Hematopoietic multipotent progenitor cell treated with erythropoietin and hydrocortisone succinate and interleukin-3 and kit ligand, for 17 days (in vitro differentiated cells): Measurements from ENCODE around the gene NCAN.
"Not testable (repeated sequence)": the region's sequence is repeated elsewhere in the genome, so short reads cannot be mapped to it uniquely, and the experiment has no call there.

Experiments used
- DNase-seq: peaks from one replicate; pipeline ENCODE4 v3.0.0-alpha.2; 2015; ENCODE audit warnings: low spot score

The NCAN gene

DNA sequence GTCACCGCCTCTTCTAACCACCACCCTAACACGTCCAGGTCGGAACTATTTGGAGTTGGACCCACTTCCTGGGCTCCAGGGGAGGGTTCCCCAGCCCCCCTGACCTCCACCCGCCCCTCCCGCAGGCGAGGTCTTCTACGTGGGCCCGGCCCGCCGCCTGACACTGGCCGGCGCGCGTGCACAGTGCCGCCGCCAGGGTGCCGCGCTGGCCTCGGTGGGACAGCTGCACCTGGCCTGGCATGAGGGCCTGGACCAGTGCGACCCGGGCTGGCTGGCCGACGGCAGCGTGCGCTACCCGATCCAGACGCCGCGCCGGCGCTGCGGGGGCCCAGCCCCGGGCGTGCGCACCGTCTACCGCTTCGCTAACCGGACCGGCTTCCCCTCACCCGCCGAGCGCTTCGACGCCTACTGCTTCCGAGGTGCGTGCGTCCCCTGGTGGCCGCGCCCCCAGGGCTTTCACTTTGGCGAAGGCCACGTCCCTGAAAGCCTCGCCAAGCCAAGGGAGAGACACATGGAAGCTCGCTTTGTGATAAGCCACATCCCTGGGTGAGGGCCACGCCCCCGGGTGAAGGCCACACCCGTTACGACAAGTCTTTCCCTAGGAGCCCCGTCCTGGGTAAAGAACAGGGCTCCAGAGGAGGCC lies 13.2 kb downstream of the NCAN start:
- DNase-seq = peak; percentile 72

DNA sequence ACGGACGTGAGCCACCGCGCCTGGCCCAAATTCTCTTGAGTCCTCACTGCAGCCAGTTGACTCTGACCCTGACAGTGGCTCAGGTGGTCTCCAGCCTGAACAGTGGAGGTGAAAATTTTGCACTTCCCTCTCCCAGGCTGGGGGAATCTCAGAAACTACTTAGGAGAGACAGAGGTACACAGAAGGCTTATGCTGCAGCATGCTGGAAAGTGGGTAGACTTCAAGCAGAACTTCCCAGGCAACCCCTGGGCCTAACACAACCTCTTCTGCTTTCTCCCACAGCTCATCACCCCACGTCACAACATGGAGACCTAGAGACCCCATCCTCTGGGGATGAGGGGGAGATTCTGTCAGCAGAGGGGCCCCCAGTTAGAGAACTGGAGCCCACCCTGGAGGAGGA lies 14.4 kb downstream of the NCAN start:
- no peak for DNase-seq

DNA sequence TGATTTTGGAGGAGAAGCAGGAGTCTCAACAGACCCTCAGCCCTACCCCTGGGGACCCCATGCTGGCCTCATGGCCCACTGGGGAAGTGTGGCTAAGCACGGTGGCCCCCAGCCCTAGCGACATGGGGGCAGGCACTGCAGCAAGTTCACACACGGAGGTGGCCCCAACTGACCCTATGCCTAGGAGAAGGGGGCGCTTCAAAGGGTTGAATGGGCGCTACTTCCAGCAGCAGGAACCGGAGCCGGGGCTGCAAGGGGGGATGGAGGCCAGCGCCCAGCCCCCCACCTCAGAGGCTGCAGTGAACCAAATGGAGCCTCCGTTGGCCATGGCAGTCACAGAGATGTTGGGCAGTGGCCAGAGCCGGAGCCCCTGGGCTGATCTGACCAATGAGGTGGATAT lies 14.9 kb downstream of the NCAN start:
- no peak for DNase-seq

DNA sequence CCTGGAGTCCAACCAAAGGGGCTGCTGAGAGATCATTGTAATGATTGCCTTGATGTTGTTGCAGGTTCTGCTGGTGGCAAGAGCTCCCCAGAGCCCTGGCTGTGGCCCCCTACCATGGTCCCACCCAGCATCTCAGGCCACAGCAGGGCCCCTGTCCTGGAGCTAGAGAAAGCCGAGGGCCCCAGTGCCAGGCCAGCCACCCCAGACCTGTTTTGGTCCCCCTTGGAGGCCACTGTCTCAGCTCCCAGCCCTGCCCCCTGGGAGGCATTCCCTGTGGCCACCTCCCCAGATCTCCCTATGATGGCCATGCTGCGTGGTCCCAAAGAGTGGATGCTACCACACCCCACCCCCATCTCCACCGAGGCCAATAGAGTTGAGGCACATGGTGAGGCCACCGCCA lies 15.5 kb downstream of the NCAN start:
- no peak for DNase-seq

DNA sequence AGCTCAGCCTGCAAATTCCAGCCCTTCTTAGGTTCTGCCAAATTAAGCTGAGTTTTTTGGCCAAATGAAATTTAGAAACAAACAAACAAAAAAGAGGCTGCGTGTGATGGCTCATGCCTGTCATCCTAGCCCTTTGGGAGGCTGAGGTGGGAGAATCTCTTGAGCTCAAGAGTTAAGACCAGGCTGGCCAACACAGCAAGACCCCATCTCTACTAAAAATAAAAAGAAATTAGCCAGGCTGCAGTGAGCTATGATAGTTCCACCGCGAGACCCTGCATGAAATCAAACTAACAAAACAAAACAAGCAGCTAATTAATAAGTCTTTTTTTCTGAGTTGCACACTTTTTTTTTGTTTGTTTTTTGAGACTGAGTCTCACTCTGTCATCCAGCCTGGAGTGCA lies 17.9 kb downstream of the NCAN start:
- DNase-seq = no peak

DNA sequence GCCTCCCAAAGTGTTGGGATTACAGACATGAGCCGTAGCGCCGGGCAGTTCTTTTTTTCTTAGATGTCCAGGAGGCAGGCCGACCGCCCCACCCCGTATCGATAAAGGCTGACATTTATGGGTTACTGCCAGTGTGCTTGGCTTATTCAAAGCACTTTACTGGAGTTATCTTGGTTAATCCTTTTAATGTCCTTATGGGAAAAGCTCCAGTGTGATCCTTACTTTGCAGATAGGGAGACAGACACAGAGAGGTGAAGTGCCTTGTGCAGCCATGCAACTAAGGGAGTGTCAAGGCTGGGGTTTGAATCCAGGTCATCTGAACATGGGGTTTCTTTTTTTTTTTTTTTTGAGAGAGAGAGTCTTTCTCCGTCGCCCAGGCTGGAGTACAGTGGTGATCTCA lies 19.2 kb downstream of the NCAN start:
- no peak for DNase-seq

DNA sequence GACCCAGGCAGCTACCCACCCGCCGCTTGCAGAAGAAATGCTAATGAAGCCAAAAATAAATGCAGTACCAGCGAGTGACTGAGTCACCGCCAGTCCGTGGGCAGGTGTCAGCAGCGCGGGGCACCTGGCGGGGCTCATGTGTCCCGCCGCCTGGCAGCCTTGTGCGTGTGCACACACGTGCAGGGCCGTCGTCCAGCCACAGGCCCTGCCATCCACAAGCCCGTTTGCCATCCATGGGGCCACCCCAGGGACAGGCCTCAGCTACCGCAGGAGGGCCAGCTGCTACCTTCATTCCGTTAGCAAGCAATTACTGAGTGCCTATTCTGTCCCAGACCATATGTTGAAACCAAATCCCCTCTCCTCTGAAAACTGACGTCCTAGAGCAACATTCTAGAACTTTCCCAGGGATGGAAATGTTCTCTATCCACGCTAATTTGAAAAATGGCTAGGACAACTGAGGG lies 20.5 kb downstream of the NCAN start:
- no peak for DNase-seq

DNA sequence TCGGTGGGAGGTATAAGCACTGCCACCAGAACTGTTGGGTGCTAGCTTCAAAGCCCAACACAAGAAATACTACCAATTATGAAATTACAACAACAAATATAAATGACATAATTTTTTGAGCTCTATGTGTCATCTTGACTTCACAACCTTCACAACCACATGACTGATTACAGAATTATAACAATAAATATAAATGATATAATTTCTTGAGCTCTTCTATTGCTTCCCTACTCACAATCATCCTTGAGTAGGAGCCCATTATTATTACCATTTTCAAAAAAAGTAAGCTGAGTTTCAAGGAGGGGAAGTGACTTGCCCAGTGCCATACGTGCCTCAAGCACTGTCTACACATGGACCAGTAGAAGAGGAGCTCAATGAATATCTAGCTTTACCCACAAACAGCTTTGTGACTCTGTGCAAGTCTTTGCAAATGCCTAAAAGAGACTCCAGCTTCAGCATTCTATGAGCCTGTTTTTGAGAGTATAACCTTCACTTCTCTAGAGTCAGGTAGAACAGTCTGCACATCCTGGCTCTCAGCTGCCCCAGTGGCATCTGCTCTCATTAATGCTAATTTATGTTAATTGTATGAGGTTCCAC lies 22.6 kb downstream of the NCAN start:
- no peak for DNase-seq

DNA sequence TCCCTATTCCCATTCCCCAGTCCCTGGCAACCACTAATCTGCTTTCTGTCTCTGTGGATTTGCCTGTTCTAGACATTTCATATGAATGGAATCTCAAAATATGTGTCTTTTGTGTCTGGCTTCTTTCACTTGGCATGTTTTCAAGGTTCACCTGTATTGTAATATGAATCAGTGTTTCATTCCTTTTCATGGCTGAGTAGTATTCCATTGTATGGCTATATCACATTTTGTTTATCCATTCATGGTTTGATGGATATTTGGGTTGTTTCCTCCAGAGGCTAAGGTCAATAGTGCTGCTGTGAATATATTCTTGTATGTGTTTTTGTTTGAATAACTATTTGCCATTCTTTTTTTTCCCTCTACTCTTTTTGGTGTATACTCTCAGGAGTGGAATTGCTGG lies 24.4 kb downstream of the NCAN start:
- DNase-seq = no peak

DNA sequence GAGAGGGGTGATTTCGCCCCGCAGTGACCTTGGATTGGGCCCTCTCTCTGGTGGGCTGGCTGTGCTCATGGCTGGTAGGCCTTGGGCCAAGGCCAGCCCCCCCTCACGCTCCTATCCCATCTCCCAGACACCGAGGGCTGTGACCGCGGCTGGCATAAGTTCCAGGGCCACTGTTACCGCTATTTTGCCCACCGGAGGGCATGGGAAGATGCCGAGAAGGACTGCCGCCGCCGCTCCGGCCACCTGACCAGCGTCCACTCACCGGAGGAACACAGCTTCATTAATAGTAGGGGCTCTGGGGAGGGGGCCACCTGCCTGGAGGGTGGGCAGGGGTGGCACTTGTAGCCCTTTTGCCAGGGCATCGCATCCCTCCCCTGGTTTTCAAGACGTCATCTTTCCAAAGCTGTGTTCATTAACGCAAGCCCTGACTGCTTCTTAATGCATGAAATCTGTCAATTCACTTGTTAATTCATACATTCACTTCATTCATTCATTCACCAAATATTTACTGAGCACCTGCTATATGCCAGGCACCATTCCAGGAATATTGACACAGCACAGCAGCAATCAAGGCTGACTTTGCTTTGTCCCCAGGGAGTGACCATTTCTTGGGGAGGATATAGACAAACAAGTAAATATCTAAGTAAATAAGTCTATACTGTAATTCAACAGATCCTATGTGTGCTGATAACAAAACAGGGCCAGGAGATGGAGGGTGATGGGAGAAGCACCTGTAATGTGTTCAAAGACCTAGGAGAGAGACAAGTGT lies 26.6 kb downstream of the NCAN start:
- no peak for DNase-seq

DNA sequence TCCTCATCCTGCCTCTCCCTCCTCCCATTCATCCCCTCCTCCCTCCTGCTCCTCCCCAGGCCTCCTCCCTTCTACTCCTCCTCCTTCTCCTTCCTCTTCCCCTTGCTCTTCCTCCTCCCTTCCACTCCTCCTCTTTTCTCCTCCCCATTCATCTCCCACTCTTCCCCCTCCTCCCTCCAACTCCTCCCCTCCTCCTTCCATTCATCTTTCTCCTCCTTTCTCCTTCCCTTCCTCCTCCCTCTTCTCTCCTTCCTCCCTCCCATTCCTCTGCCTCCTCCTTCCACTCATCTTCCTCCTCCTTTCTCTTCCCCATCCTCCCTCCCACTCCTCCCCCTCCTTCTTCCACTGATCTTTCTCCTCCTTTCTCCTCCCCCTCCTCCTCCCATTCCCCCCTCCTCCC lies 27.9 kb downstream of the NCAN start:
- DNase-seq = no peak

DNA sequence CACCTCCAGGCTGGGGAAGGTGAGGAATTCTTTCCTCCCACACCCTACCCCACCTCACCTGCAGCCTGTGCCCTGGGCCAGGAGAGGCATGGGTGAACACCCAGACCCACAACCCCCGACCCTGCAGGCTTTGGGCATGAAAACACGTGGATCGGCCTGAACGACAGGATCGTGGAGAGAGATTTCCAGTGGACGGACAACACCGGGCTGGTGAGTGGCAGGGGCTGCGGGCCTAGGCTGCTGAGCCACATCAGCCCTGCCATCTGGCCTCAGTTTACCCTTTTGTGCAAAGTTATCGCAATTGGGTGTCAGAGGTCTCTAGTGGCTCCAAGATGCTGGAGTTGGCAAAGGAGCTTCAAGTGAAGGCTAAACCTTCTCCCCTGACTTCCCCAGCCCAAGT lies 28.7 kb downstream of the NCAN start:
- DNase-seq = no peak

DNA sequence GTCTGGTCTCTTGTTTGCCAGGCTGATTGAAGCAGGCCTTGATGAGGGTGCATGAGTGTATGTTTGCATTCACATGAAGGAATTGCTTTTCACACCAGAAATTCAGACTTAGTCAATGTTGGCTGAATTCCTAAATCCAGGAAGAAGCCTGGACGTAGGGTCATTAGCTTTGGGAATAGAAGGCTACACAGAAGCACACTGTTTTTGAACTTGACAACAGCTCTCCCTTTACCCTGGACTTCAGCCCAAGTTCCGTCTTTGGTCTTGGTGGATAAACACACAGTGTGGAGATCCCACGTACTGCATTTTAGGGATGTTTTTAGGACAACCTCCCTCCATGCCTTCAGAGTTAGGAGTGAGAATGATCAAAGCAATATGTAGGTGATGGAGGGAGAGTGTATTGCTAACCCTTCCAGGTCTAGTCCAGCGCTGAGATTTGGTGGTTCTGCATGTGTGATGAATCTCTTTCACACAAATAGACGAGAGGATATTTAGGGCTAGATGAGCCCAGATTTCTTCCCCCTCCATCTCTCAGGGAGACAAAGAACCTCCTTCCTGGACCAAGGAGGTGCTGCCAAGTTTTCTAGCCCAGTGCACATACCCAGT lies 38.5 kb downstream of the NCAN start:
- DNase-seq = no peak

DNA sequence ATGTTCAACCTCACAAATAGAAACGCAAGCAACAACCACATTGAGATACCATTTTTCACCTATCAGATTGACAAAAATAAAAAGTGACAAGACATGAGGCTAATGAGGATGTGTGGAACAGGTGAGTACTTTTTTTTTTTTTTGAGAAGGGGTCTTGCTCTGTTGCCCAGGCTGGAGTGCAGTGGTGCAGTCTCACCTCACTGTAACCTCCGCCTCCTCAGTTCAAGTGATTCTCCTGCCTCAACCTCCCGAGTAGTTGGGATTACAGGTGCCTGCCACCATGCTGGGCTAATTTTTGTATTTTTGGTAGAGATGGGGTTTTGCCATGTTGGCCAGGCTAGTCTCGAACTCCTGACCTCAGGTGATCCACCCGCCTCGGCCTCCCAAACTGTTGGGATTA lies 41.7 kb downstream of the NCAN start:
- DNase-seq = not testable (repeated sequence)

DNA sequence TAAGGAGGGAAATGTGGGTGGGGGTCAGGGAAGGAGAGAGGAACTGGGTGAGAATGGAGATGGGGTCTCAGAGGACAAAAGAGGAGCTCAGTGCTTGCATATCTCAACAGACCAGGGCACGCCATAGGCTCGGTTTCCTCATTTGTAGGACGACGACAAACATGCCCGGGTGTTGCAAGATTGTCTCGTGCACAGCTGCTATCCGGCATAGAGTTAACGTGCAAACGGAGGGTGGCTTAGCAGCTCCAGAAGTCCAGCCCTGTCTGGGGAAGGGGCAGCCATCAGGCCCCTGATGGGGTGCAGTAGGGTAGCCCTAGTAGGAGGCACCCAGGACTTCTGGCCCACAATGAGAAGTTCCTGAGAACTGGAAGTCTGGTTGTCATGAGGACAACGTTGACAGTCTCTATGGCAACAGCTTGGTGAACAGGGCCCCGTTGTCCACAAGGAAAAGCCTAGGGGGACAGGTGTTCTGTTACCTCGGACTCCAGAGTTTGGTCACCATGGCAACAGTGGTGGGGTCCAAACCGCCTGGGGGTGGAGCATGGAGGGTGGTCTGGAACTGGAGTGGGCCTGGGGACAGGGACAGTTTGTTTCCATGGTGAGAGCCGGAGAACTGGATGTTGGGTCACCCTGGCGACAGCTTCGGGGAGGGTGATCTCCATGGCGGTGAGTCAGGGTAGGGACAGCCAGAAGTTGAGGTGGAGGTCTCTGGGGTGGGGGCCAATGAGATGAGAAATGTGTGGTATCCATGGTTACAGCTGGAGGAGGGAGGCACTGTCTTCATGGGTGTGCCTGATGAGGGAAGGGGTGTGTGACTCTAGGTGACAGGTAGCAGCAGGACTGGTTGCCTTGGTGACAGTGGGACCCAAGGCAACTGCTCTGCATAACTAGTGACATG lies 44.6 kb downstream of the NCAN start:
- no peak for DNase-seq

DNA sequence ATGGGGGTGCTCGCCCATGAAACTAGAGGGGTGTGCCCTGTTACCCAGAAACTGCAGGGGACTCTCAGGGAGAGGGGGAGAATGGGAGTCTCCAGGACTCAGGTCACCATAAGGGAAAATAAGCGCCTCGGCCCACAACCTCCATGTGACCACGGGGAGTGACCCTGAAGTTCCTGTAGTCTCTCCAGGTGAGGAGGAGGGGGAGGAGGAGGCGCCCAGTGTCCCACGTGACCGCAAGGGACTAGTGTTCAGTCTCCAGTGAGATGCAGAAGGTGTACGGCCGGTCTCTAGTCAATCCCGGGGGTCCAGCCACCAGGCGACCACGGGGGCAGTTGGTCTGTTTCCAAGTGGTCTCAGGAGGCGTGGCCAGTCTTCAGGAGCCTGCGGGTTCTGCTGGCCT lies 45.4 kb downstream of the NCAN start:
- DNase-seq = no peak

DNA sequence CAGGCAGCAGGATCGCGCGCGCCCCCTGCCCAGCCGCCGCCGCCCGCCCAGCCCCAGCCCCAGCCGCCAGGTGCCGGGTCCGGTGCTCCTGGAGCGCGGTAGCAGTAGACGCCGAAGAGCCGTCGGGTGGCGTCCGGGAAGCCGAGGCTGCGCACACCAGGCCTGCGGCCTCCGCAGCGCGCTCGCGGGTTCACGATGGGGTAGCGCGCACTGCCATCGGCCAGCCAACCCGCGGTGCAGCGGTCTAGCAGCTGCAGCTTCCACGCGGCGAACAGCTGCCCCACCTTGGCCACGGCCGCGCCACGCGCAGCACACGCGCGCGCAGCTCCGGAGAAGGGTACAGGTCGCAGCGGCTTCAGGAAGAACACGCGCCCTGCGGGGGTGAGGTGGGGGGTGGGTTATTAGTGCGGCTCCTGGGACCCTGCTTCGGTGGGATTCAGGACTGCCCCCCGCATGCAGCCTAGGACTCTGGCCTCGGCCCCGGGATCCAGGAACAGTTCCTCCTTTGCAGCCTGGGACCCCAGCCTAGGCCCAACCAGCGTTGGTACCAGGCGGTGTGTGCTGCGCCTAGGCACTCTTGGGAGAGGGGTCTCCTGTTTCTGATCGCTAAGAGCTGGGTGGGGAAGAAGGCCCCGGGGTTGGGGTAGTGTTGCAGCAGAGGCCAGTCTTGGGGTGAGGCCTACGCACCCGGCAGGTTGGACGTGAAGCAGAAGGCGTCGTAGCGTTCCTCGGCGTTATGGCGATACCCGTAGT lies 46.3 kb downstream of the NCAN start:
- no peak for DNase-seq

DNA sequence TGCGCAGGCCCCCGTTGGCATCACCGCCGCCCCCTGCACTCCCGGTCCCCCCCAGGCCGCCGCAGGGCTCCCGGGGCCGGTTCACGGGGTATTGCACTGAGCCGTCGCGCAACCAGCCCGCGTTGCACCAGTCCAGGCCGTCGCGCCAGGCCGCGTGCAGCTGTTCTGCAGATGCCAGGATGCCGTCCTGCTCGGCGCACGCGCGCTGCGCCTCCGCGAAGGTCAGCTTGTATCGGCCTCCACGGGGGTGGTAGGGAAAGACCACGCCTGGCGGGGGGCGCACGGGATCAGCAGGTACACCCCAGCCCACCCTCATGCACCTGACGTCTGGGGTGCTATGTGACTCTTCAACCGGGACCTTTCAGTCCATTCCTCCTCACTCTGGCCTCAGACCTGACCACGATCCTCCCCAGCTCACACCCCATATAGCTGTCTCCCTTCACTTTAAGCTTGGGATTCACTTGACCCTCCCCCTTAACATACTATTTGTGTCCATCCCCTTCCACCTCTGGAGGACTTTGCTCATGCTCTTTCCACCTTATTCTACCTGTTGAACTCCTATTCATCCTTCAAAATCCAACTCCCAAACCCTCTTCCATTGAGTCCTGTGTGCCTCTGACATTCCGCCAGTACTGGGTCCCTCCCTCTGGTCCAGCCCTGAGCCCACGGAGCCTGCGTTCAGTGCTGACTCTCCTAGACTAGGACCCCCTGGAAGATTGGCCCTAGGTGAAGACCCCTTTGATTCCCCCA lies 47.0 kb downstream of the NCAN start:
- no peak for DNase-seq

DNA sequence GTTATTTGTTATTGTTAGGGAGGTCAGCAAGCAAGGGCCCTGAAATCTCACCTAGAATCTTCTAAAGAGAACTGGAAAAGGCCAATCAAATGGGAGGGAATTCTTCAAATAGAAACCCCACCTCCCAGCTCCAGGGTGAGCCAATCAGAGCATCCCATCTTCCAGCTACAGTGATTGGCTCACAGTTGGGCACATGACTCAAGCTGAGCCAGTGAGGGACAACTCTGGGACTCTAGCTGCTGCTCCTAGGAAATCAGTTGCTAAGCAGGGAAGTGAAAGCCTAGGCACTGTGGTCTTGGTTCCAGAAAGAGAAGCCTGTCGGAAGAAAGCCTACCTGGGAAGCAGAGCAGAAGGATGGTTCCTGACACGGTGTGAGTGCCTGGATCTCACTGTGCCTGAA lies 48.0 kb downstream of the NCAN start:
- DNase-seq = no peak

DNA sequence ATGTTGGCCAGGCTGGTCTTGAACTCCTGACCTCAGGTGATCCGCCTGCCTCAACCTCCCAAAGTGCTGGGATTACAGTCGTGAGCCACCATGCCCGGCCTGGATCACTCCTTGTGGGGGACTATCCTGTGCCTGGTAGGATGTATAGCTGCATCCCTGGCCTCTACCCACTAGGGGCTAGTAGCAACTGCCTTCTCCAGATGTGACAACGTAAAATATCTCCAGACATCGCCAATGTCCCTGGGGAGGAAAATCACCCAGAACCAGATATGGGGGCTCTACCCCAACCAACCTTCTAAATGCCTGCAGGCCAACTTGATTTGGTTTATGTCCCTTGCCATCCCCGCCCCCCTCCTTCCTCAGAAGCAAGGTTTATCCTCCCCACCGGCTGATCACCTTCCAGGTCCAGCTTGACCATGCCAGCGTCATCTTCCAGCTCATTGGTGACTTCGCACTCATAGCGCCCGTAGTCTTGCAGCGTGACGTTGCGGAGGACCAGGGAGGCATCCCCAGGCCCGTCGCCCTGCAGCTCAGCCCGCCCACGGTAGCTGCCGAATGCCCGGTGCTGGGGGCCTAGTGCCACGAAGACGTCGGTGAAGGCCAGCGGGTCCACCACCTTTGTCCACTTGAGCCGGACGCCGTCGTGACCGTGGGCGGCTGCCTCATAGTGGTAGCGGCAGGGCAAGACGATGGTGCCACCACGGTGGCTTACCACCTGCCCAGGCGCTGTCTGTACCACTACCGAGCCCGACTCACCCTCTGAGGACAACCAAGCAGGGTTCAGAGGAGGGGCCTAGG lies 48.9 kb downstream of the NCAN start:
- no peak for DNase-seq
